Effector CD8-positive, alpha-beta T cell (primary cell): ENCODE measurements around the gene CAB39L.

Source experiments
- DNase-seq: peaks from one replicate; lab custom pipeline; 2025; lab: John Stamatoyannopoulos, UW

The CAB39L gene

GRCh38 chr13:49399801-49400472 lies 43.9 kb downstream of the CAB39L start:
- no peak for DNase-seq

- no peak for DNase-seq
These were observed 47.9 kb downstream of the CAB39L start for GRCh38 chr13:49395878-49396380.

GRCh38 chr13:49395451-49395865 lies 48.4 kb downstream of the CAB39L start:
- no peak for DNase-seq

GRCh38 chr13:49388091-49388635 lies 55.7 kb downstream of the CAB39L start:
- DNase-seq, result no peak

GRCh38 chr13:49386664-49387063 lies 57.2 kb downstream of the CAB39L start:
- no peak for DNase-seq

GRCh38 chr13:49376121-49376520 lies 67.7 kb downstream of the CAB39L start:
- no peak for DNase-seq

GRCh38 chr13:49374585-49375290 lies 69.1 kb downstream of the CAB39L start:
- no peak for DNase-seq

- DNase-seq, result no peak
These were observed 70.1 kb downstream of the CAB39L start for GRCh38 chr13:49373716-49374115.

GRCh38 chr13:49371943-49372613 lies 71.8 kb downstream of the CAB39L start:
- DNase-seq, result no peak

GRCh38 chr13:49370371-49370770 lies 73.5 kb downstream of the CAB39L start:
- no peak for DNase-seq

- DNase-seq, result no peak
These were observed 74.0 kb downstream of the CAB39L start for GRCh38 chr13:49369866-49370265.

- no peak for DNase-seq
These were observed 75.2 kb downstream of the CAB39L start for GRCh38 chr13:49368688-49369087.

- no peak for DNase-seq
These were observed 76.0 kb downstream of the CAB39L start for GRCh38 chr13:49367640-49368422.

- DNase-seq, result no peak
These were observed 77.0 kb downstream of the CAB39L start for GRCh38 chr13:49366841-49367240.

- DNase-seq, result no peak
These were observed 86.2 kb downstream of the CAB39L start for GRCh38 chr13:49357694-49358093.

GRCh38 chr13:49356223-49356622 lies 87.6 kb downstream of the CAB39L start:
- no peak for DNase-seq

GRCh38 chr13:49354719-49355118 lies 89.1 kb downstream of the CAB39L start:
- DNase-seq, result no peak

- DNase-seq, result no peak
These were observed 90.0 kb downstream of the CAB39L start for GRCh38 chr13:49353908-49354307.

GRCh38 chr13:49351871-49352270 lies 92.0 kb downstream of the CAB39L start:
- no peak for DNase-seq

- no peak for DNase-seq
These were observed 95.1 kb downstream of the CAB39L start for GRCh38 chr13:49348751-49349150.

- DNase-seq, result no peak
These were observed 96.0 kb downstream of the CAB39L start for GRCh38 chr13:49347650-49348385.
